ENCODE measurements around the gene ZNF516. TPM values are rescaled to one million over a fixed set of nuclear protein-coding genes. Genes with fewer than 3 reads are reported as not detected.

ZNF516 gene
- total RNA-seq, 5 donors from 2014 or later (not counting 1 experiment from before 2014, with no cell fraction given): 22.0 to 31.8 (median 25.7) TPM

DNA sequence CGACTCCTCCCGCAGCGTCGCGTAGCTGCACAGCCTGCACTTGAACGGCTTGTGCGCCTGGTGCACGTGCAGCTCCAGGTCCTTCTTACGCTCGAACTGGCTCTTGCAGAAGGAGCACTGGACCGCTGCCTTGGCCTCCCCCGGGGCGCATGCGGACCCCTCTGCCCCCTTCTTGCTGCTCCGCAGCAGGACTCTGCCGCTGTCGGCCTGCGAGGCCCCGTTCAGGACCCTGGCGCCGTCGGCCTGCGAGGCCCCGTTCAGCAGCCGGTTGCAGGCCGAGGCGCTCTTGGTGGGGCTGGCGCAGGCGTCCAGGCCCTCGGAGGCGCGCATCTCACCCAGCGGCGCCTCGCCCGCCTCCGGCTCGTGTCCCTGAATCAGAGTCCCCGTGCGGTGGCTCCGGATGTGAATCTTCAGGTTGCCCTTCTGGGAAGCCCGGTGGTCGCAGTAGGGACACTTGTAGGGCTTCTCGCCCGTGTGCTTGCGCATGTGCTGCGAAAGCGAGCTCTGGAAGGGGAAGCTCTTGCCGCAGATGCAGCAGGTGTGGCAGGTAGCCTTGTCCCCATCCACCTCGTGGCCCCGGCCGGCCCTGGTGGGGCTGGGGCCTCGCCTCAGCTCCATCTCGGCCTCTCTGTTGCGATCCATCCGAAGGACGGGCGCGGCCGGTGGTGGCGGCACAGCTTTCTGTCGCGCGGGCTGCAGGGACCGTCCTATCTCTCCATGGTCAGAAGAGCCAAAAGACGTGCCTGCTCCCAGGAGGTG is 52.5 kb downstream of the ZNF516 start:
- Histone ChIP-seq H3K4me1 (ENCODE audit: control insufficient read depth in 1 of 2, extremely low read depth in 1 of 2, insufficient read depth in 2 of 2, low read length in 2 of 2) (no peaks in the 10 kb centered on the region), H3K36me3 (ENCODE audit: control insufficient read depth in 2 of 2, extremely low read depth in 1 of 2, insufficient read depth in 1 of 2, low read length in 1 of 2) (peaks cover 2 to 9% of the 10 kb centered on the region in 2 donors), H3K27me3 (replicated peaks in 1 of 2; ENCODE audit: control insufficient read depth in 2 of 2, extremely low read depth in 1 of 2, insufficient read depth in 2 of 2, low read length in 1 of 2) (no peaks in the 10 kb centered on the region), H3K27ac (ENCODE audit: low read length) (no peak overlapping the region), H3K4me3 (ENCODE audit: control insufficient read depth in 1 of 2, extremely low read depth in 1 of 2, low read length in 1 of 2) (no peak overlapping the region), H3K9me3 (no peaks in the 10 kb centered on the region)
- DNase-seq: no peak
- no peak overlapping the region for H3K27ac Mint-ChIP-seq
- ChIA-PET CTCF (no interaction called here), POLR2A (no interaction called here)
- no peak overlapping the region for H3K4me3 Mint-ChIP-seq
- no peaks in the 10 kb centered on the region for H3K27me3 Mint-ChIP-seq
- peaks cover 7% of the 10 kb centered on the region for H3K36me3 Mint-ChIP-seq
- ATAC-seq (replicated peaks in 1 of 4): no peak
- H3K4me1 Mint-ChIP-seq: peaks cover 9 to 24% (median 14%) of the 10 kb centered on the region in 3 donors
- no peaks in the 10 kb centered on the region for H3K9me3 Mint-ChIP-seq
- WGBS (ENCODE audit: insufficient coverage): 96% methylated on average over 66 of the region's 66 CpGs

DNA sequence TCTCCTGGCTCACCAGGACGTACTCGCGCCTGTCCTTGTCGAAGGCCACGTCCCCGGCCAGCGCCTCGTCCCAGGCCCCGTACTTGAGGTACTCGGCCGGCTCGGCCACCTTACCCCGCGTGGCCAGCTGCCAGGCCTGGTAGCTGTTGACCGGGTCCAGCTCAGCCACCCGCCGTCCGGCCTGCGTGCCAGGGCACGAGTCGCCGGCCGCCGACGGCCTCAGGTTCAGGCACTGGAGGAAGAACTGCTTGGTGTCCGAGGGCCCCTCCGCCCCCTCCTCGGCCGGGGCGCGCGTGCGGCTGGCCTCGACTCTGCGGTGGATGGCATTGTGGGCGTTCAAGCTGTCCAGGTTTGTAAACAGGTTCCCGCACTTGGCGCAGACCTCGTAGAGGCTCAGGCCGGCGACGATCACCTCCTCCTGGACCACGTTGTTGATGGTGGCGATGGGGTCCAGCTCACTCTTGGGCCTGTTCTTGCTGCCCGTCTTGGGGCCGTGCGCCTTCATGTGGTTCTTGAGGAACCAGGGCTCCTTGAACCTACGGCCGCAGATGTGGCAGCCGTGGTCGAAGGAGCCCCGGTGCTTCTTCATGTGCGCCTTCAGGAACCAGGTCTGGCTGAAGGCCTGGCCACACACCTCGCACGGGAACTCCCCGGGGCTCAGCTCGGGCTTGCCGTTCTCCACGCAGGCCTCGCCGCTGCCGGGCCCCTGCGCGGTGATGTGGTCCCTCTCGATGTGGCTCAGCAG is 53.2 kb downstream of the ZNF516 start:
- peaks cover 7% of the 10 kb centered on the region for H3K36me3 Mint-ChIP-seq
- ATAC-seq (replicated peaks in 1 of 4): no peak
- H3K27me3 Mint-ChIP-seq: no peaks in the 10 kb centered on the region
- peaks cover 7 to 18% (median 14%) of the 10 kb centered on the region in 3 donors for H3K4me1 Mint-ChIP-seq
- POLR2A ChIA-PET: no interaction called here
- WGBS (ENCODE audit: insufficient coverage): 96% methylated on average over 65 of the region's 65 CpGs
- H3K4me1 ChIP-seq (ENCODE audit: control insufficient read depth in 1 of 2, extremely low read depth in 1 of 2, insufficient read depth in 2 of 2, low read length in 2 of 2): no peaks in the 10 kb centered on the region
- no peak overlapping the region for H3K27ac Mint-ChIP-seq
- H3K9me3 ChIP-seq: no peaks in the 10 kb centered on the region
- H3K4me3 Mint-ChIP-seq: no peak overlapping the region
- no peaks in the 10 kb centered on the region for H3K27me3 ChIP-seq (replicated peaks in 1 of 2; ENCODE audit: control insufficient read depth in 2 of 2, extremely low read depth in 1 of 2, insufficient read depth in 2 of 2, low read length in 1 of 2)
- H3K9me3 Mint-ChIP-seq: no peaks in the 10 kb centered on the region
- CTCF ChIA-PET: no interaction called here
- no peak overlapping the region for H3K27ac ChIP-seq (ENCODE audit: low read length)
- no peak for DNase-seq
- H3K36me3 ChIP-seq (ENCODE audit: control insufficient read depth in 2 of 2, extremely low read depth in 1 of 2, insufficient read depth in 1 of 2, low read length in 1 of 2): peaks cover 2 to 9% of the 10 kb centered on the region in 2 donors
- H3K4me3 ChIP-seq (ENCODE audit: control insufficient read depth in 1 of 2, extremely low read depth in 1 of 2, low read length in 1 of 2): no peak overlapping the region

DNA sequence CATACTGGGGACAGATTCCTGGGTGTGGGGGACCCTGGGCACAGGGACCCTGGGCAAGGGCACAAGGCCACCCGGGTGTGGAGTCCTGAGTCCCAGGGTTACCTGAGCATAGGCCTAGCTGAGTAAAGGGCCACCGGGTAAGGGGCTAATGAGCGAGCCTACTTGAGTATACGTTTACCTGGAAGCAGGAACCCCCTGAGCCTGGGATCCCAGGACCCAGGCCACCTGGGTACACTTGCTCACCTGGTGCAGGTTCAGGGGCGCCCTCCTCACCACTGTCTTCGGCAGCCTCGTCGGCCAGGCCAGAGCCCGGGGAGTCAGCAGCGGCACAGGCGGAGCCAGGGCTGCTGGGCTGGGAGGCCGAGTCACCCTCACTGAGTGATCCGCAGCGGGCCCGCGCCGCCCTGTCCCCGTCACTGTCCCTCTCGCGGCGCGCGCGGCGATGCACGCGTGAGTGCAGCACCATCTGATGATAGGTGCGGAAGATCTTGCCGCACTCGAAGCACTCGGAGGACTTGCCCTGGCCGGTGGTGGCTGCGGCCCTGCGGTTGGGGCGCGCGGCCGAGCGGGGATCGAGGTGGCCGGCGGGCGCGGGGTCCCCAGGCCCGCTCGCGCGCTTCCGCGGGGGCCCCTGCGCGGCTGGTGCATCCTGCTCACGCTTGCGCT is 53.9 kb downstream of the ZNF516 start:
- ATAC-seq (replicated peaks in 1 of 4) (peak in 1 of 4 experiments; percentile 14), DNase-seq (no peak)
- H3K36me3 Mint-ChIP-seq: peaks cover 7% of the 10 kb centered on the region

DNA sequence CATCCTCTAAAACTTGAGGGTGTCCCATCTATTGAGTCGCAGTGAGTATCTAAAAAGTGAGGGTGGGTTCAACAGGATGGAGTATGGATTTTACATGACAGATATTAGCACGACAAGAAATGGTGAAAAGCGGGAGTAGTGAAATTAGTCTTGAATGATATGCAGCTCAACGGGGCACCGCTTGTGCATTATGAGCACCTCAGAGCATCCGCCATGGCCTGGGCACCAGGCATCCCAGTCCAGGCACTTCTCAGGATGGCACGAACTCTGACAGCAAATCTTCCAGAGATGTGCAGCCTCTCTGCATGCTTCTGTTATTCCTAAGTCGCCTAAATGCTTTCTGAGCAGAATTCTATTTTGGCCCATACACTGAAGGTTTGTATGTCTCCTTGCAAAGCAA is 57.1 kb downstream of the ZNF516 start:
- ChIA-PET CTCF (no interaction called here), POLR2A (no interaction called here)
- H3K27ac Mint-ChIP-seq: no peak overlapping the region
- Histone ChIP-seq H3K4me3 (ENCODE audit: control insufficient read depth in 1 of 2, extremely low read depth in 1 of 2, low read length in 1 of 2) (no peak overlapping the region), H3K4me1 (ENCODE audit: control insufficient read depth in 1 of 2, extremely low read depth in 1 of 2, insufficient read depth in 2 of 2, low read length in 2 of 2) (no peaks in the 10 kb centered on the region), H3K9me3 (no peaks in the 10 kb centered on the region), H3K27me3 (replicated peaks in 1 of 2; ENCODE audit: control insufficient read depth in 2 of 2, extremely low read depth in 1 of 2, insufficient read depth in 2 of 2, low read length in 1 of 2) (peaks cover 0 to 2% of the 10 kb centered on the region in 2 experiments), H3K36me3 (ENCODE audit: control insufficient read depth in 2 of 2, extremely low read depth in 1 of 2, insufficient read depth in 1 of 2, low read length in 1 of 2) (peaks cover 5 to 9% of the 10 kb centered on the region in 2 donors), H3K27ac (ENCODE audit: low read length) (no peak overlapping the region)
- ATAC-seq (replicated peaks in 1 of 4) (no peak), DNase-seq (no peak)
- no peaks in the 10 kb centered on the region for H3K9me3 Mint-ChIP-seq
- WGBS (ENCODE audit: insufficient coverage): 87% methylated on average over 7 of the region's 8 CpGs
- H3K27me3 Mint-ChIP-seq: no peaks in the 10 kb centered on the region
- H3K4me1 Mint-ChIP-seq: peaks cover 2 to 17% (median 15%) of the 10 kb centered on the region in 3 donors
- H3K36me3 Mint-ChIP-seq: peaks cover 16% of the 10 kb centered on the region
- no peak overlapping the region for H3K4me3 Mint-ChIP-seq

More for the DNA sequence above, 53.9 kb downstream of the ZNF516 start:
- no peaks in the 10 kb centered on the region for H3K4me1 ChIP-seq (ENCODE audit: control insufficient read depth in 1 of 2, extremely low read depth in 1 of 2, insufficient read depth in 2 of 2, low read length in 2 of 2)
- no peaks in the 10 kb centered on the region for H3K9me3 Mint-ChIP-seq
- H3K27me3 Mint-ChIP-seq: no peaks in the 10 kb centered on the region
- no peak overlapping the region for H3K27ac ChIP-seq (ENCODE audit: low read length)
- H3K4me3 Mint-ChIP-seq: no peak overlapping the region
- H3K36me3 ChIP-seq (ENCODE audit: control insufficient read depth in 2 of 2, extremely low read depth in 1 of 2, insufficient read depth in 1 of 2, low read length in 1 of 2): peaks cover 2 to 9% of the 10 kb centered on the region in 2 donors
- WGBS (ENCODE audit: insufficient coverage): 97% methylated on average over 53 of the region's 54 CpGs
- no peak overlapping the region for H3K27ac Mint-ChIP-seq
- ChIA-PET POLR2A (no interaction called here), CTCF (no interaction called here)
- peaks cover 5 to 13% (median 12%) of the 10 kb centered on the region in 3 donors for H3K4me1 Mint-ChIP-seq
- no peak overlapping the region for H3K4me3 ChIP-seq (ENCODE audit: control insufficient read depth in 1 of 2, extremely low read depth in 1 of 2, low read length in 1 of 2)
- H3K9me3 ChIP-seq: no peaks in the 10 kb centered on the region
- no peaks in the 10 kb centered on the region for H3K27me3 ChIP-seq (replicated peaks in 1 of 2; ENCODE audit: control insufficient read depth in 2 of 2, extremely low read depth in 1 of 2, insufficient read depth in 2 of 2, low read length in 1 of 2)

GRCh38 chr18:76437011-76437410 is 58.0 kb downstream of the ZNF516 start:
- Histone ChIP-seq H3K4me3 (ENCODE audit: control insufficient read depth in 1 of 2, extremely low read depth in 1 of 2, low read length in 1 of 2) (no peak overlapping the region), H3K4me1 (ENCODE audit: control insufficient read depth in 1 of 2, extremely low read depth in 1 of 2, insufficient read depth in 2 of 2, low read length in 2 of 2) (no peaks in the 10 kb centered on the region), H3K36me3 (ENCODE audit: control insufficient read depth in 2 of 2, extremely low read depth in 1 of 2, insufficient read depth in 1 of 2, low read length in 1 of 2) (peaks cover 3 to 9% of the 10 kb centered on the region in 2 donors), H3K27ac (ENCODE audit: low read length) (no peak overlapping the region), H3K27me3 (replicated peaks in 1 of 2; ENCODE audit: control insufficient read depth in 2 of 2, extremely low read depth in 1 of 2, insufficient read depth in 2 of 2, low read length in 1 of 2) (peaks cover 0 to 2% of the 10 kb centered on the region in 2 experiments), H3K9me3 (no peaks in the 10 kb centered on the region)
- DNase-seq (no peak), ATAC-seq (replicated peaks in 1 of 4) (no peak)
- peaks cover 22% of the 10 kb centered on the region for H3K36me3 Mint-ChIP-seq
- peaks cover 4 to 26% (median 23%) of the 10 kb centered on the region in 3 donors for H3K4me1 Mint-ChIP-seq
- CTCF ChIA-PET: no interaction called here
- no peaks in the 10 kb centered on the region for H3K27me3 Mint-ChIP-seq
- POLR2A ChIA-PET: no interaction called here
- H3K27ac Mint-ChIP-seq: no peak overlapping the region
- 100% methylated on average over 1 of the region's 11 CpGs for WGBS (ENCODE audit: insufficient coverage)
- H3K9me3 Mint-ChIP-seq: no peaks in the 10 kb centered on the region
- no peak overlapping the region for H3K4me3 Mint-ChIP-seq

GRCh38 chr18:76436342-76436741 is 58.7 kb downstream of the ZNF516 start:
- ATAC-seq (replicated peaks in 1 of 4) (no peak), DNase-seq (no peak)
- Histone ChIP-seq H3K4me1 (ENCODE audit: control insufficient read depth in 1 of 2, extremely low read depth in 1 of 2, insufficient read depth in 2 of 2, low read length in 2 of 2) (no peaks in the 10 kb centered on the region), H3K36me3 (ENCODE audit: control insufficient read depth in 2 of 2, extremely low read depth in 1 of 2, insufficient read depth in 1 of 2, low read length in 1 of 2) (peaks cover 3 to 8% of the 10 kb centered on the region in 2 donors), H3K4me3 (ENCODE audit: control insufficient read depth in 1 of 2, extremely low read depth in 1 of 2, low read length in 1 of 2) (no peak overlapping the region), H3K9me3 (no peaks in the 10 kb centered on the region), H3K27ac (ENCODE audit: low read length) (no peak overlapping the region), H3K27me3 (replicated peaks in 1 of 2; ENCODE audit: control insufficient read depth in 2 of 2, extremely low read depth in 1 of 2, insufficient read depth in 2 of 2, low read length in 1 of 2) (peaks cover 0 to 2% of the 10 kb centered on the region in 2 experiments)
- H3K9me3 Mint-ChIP-seq: no peaks in the 10 kb centered on the region
- CTCF ChIA-PET: no interaction called here
- 88% methylated on average over 16 of the region's 16 CpGs for WGBS (ENCODE audit: insufficient coverage)
- H3K4me1 Mint-ChIP-seq: peaks cover 8 to 31% (median 26%) of the 10 kb centered on the region in 3 donors
- H3K27ac Mint-ChIP-seq: no peak overlapping the region
- H3K27me3 Mint-ChIP-seq: no peaks in the 10 kb centered on the region
- H3K36me3 Mint-ChIP-seq: peaks cover 23% of the 10 kb centered on the region
- H3K4me3 Mint-ChIP-seq: no peak overlapping the region
- POLR2A ChIA-PET: no interaction called here

Data from T-cell (primary cell).